Placental epithelial cell (primary cell): ENCODE data around the gene RAB43. TPM values are rescaled to one million over a fixed set of nuclear protein-coding genes. Genes with fewer than 3 reads are reported as not detected.

Experiments used
- total RNA-seq: library from RNA; depleted of rRNA; stranded (reverse); fragments of >200 nt; gene quantifications from 2 replicates; pipeline ENCODE4 v1.2.3, GENCODE V29; 2012

Gene RAB43
- total RNA-seq: 16.1 and 22.0 TPM in 2 replicates

GRCh38 chr3:129121792-129122411, at the start of gene RAB43:
Gene RAB43, minus strand, starts transcription at chr3:129121804. Its CDS starts 315 bp downstream, at chr3:129121489.

GRCh38 chr3:129160891-129161859, 39.6 kb upstream of the RAB43 start, which contains the start of gene ISY1:
Gene ISY1, minus strand, starts transcription at chr3:129161063. Its CDS starts 88 bp downstream, at chr3:129160975.

DNA sequence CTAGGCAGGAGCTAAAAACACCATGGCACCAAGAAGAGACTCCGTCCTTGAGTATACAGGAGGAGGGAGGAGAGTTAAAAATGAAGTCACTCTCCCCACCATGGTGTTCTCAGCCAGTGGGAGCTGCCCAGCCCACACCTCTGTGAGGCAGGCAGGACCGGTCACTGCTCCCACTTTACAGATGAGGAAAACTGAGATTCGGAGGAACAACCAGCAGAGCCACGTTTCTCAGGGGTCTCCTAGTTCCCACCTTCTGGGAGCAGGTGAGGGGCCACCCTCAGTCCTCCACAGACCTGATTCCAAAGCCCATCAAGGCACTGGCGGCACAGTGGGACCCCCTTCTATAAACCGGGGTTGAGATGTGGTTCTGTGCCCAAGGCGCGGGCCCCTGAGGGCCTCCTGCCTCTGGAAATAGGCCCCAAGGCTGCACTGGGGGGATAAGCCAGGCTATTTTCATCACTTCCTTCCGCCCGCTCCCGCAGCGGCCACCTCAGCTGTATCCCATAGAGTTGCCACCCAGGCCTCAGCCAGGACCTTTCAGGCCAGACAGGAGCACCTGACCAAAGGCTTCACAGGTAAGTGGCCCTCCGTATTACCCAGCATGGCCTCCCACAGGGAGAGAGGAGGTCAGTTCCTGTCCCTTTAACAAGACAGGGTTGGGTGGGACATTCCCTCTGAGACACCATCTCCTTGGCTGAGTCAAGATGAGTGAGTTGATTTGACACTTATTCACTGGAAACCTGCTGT, 61.2 kb downstream of the RAB43 start, which contains the start of gene GP9:
TSS of gene GP9 (plus strand) at position 504 of the 747 bp plus-strand sequence. CDS start 961 bp downstream, outside the sequence.

Other genes with a start within 250 kb of the RAB43 start
- 48.3 and 51.1 TPM in 2 replicates for gene ACAD9, start 242.2 kb downstream of the RAB43 start, total RNA-seq
- gene CFAP92, start 127.7 kb downstream of the RAB43 start, total RNA-seq: 0.39 TPM in 1 of 2 replicates, not detected in the other
- gene EFCC1, start 120.5 kb downstream of the RAB43 start, total RNA-seq: not detected in 2 replicates
- not detected in 2 replicates for gene GP9, start 61.0 kb downstream of the RAB43 start, total RNA-seq
- 18.1 and 27.5 TPM in 2 replicates for gene ISY1, start 39.3 kb upstream of the RAB43 start, total RNA-seq
- 319 and 336 TPM in 2 replicates for gene CNBP, start 62.1 kb upstream of the RAB43 start, total RNA-seq
- gene COPG1, start 127.8 kb upstream of the RAB43 start, total RNA-seq: 340 and 452 TPM in 2 replicates
- 19.6 and 27.1 TPM in 2 replicates for gene HMCES, start 157.1 kb upstream of the RAB43 start, total RNA-seq